ENCODE data around the gene AGAP2. TPM values are rescaled to one million over a fixed set of nuclear protein-coding genes. Genes with fewer than 3 reads are reported as not detected.

The AGAP2 gene
- total RNA-seq, 2 experiments from 2014 or later = 21.0 to 21.2 TPM

DNA sequence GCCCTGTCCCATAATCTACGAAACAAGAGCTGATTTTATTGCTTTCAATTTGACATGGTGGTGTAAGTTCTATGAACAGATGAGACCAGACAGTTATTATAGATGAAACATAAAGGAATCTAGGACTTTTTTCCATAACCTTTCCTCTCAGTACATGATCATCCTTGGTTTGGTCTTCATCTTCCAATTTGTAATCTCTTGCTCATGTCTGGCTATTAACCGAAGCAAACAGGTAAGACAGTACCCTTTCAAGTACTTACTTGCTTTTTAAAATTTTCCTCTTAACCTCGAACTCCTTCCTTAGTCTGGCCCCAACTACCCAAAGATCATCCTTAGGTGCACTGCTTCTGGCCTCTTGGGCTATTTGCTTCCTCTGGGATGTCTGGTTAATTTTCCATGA is 7.5 kb upstream of the AGAP2 start:
- peaks cover 58% of the 10 kb centered on the region for H3K36me3 Mint-ChIP-seq (ENCODE audit: low read depth)
- DNase-seq (no peak), ATAC-seq (ENCODE audit: poor library complexity) (no peak)
- H3K4me1 Mint-ChIP-seq (ENCODE audit: low read depth) = peaks cover 60% of the 10 kb centered on the region
- TF ChIP-seq, protein P1, sequence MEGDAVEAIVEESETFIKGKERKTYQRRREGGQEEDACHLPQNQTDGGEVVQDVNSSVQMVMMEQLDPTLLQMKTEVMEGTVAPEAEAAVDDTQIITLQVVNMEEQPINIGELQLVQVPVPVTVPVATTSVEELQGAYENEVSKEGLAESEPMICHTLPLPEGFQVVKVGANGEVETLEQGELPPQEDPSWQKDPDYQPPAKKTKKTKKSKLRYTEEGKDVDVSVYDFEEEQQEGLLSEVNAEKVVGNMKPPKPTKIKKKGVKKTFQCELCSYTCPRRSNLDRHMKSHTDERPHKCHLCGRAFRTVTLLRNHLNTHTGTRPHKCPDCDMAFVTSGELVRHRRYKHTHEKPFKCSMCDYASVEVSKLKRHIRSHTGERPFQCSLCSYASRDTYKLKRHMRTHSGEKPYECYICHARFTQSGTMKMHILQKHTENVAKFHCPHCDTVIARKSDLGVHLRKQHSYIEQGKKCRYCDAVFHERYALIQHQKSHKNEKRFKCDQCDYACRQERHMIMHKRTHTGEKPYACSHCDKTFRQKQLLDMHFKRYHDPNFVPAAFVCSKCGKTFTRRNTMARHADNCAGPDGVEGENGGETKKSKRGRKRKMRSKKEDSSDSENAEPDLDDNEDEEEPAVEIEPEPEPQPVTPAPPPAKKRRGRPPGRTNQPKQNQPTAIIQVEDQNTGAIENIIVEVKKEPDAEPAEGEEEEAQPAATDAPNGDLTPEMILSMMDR (IDR thresholded peaks at IDR 0.05) = no peak
- peak overlapping the region; percentile 94 for H3K4me3 Mint-ChIP-seq
- Histone ChIP-seq H3K4me3 (ENCODE audit: low read length) (no peak overlapping the region), H3K9me3 (ENCODE audit: control insufficient read depth in 1 of 2, insufficient read depth in 1 of 2, low read length in 2 of 2) (no peaks in the 10 kb centered on the region), H3K27ac (ENCODE audit: low read depth in 1 of 2, low read length in 2 of 2) (peak overlapping the region; percentile 84 to 96), H3K27me3 (ENCODE audit: control insufficient read depth in 1 of 2, insufficient read depth in 2 of 2, low read length in 2 of 2) (no peaks in the 10 kb centered on the region), H3K4me1 (ENCODE audit: insufficient read depth, low read length) (peaks cover 48% of the 10 kb centered on the region), H3K36me3 (ENCODE audit: insufficient read depth, low read length) (peaks cover 38% of the 10 kb centered on the region)
- peak overlapping the region; percentile 94 for H3K27ac Mint-ChIP-seq
- ChIA-PET CTCF (interaction anchor here (1.9 to 2.5 kb wide), 2 partner anchors 11 to 13 kb away, joined by 6 to 15 read pairs; no protein-coding TSS in a partner anchor), POLR2A (interaction anchor here (2.5 kb wide), 1 partner anchor 9 kb away, joined by 28 read pairs; the partner anchor contains the start of gene MARCHF9)
- no peaks in the 10 kb centered on the region for H3K27me3 Mint-ChIP-seq
- no peaks in the 10 kb centered on the region for H3K9me3 Mint-ChIP-seq
- intact Hi-C loops (cut with DNase I, micrococcal nuclease) = no loop called here

DNA sequence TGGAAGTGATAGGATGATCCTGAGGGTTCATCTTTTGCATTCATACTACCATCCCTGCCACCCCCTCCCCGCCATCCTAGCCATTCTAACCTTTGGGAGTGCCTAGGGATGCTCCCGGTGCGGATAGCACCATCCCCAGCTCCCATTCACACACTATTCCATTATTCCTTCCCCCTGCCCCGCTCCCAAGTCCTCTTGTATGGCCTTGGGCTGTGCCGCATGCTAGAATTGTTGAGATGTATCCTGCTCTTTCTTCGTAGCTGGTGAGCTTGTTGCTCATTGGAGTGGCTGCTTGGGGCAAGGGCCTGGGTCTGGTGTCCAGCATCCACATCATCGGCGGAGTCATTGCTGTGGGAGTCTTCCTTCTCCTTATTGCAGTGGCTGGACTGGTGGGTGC is 6.9 kb upstream of the AGAP2 start:
- no peaks in the 10 kb centered on the region for H3K27me3 Mint-ChIP-seq
- H3K27ac Mint-ChIP-seq = peak overlapping the region; percentile 94
- intact Hi-C loops (cut with DNase I, micrococcal nuclease) = no loop called here
- H3K27ac ChIP-seq (ENCODE audit: low read depth in 1 of 2, low read length in 2 of 2) = peak overlapping the region; percentile 84 to 96
- TF ChIP-seq, protein P1 (IDR thresholded peaks at IDR 0.05) = no peak
- no peaks in the 10 kb centered on the region for H3K9me3 Mint-ChIP-seq
- H3K27me3 ChIP-seq (ENCODE audit: control insufficient read depth in 1 of 2, insufficient read depth in 2 of 2, low read length in 2 of 2) = no peaks in the 10 kb centered on the region
- POLR2A ChIA-PET = interaction anchor here (0.7 to 2.5 kb wide), 12 partner anchors 10 to 225 kb away, joined by 3 to 28 read pairs (median 4); partner anchors contain the start of genes ATP23, CTDSP2, DDIT3 and MARCHF9
- peaks cover 36% of the 10 kb centered on the region for H3K36me3 ChIP-seq (ENCODE audit: insufficient read depth, low read length)
- peaks cover 49% of the 10 kb centered on the region for H3K4me1 ChIP-seq (ENCODE audit: insufficient read depth, low read length)
- H3K4me1 Mint-ChIP-seq (ENCODE audit: low read depth) = peaks cover 60% of the 10 kb centered on the region
- H3K4me3 ChIP-seq (ENCODE audit: low read length) = peak overlapping the region; percentile 83
- ATAC-seq (ENCODE audit: poor library complexity) = no peak
- no peak for DNase-seq
- CTCF ChIA-PET = interaction anchor here (0.8 to 2.5 kb wide), 3 partner anchors 11 to 52 kb away, joined by 3 to 15 read pairs (median 6); no protein-coding TSS in a partner anchor
- peak overlapping the region; percentile 94 for H3K4me3 Mint-ChIP-seq
- H3K9me3 ChIP-seq (ENCODE audit: control insufficient read depth in 1 of 2, insufficient read depth in 1 of 2, low read length in 2 of 2) = no peaks in the 10 kb centered on the region
- peaks cover 58% of the 10 kb centered on the region for H3K36me3 Mint-ChIP-seq (ENCODE audit: low read depth)

- Mint-ChIP-seq H3K36me3 (ENCODE audit: low read depth) (peaks cover 53% of the 10 kb centered on the region), H3K4me1 (ENCODE audit: low read depth) (peaks cover 61% of the 10 kb centered on the region), H3K27ac (peak within 1 kb of the TSS; percentile 94), H3K4me3 (peak within 1 kb of the TSS; percentile 94), H3K9me3 (no peaks in the 10 kb centered on the region), H3K27me3 (no peaks in the 10 kb centered on the region)
- H3K27me3 ChIP-seq (ENCODE audit: control insufficient read depth in 1 of 2, insufficient read depth in 2 of 2, low read length in 2 of 2) = no peaks in the 10 kb centered on the region
- POLR2A ChIA-PET = interaction anchor here (0.7 to 2.5 kb wide), 14 partner anchors 10 to 224 kb away, joined by 3 to 28 read pairs (median 4); partner anchors contain the start of genes ATP23, CTDSP2, DCTN2 and DDIT3
- TF ChIP-seq, protein P1 (IDR thresholded peaks at IDR 0.05) = no peak
- no peaks in the 10 kb centered on the region for H3K9me3 ChIP-seq (ENCODE audit: control insufficient read depth in 1 of 2, insufficient read depth in 1 of 2, low read length in 2 of 2)
- peak within 1 kb of the TSS; percentile 83 for H3K4me3 ChIP-seq (ENCODE audit: low read length)
- H3K36me3 ChIP-seq (ENCODE audit: insufficient read depth, low read length) = peaks cover 36% of the 10 kb centered on the region
- ATAC-seq (ENCODE audit: poor library complexity) (peak; percentile 80), DNase-seq (peak; percentile 82 to 98 (median 92))
- intact Hi-C loops (cut with DNase I, micrococcal nuclease) = loop anchor here in 1 of 2 experiments (5.0 kb wide), 2 partner anchors 53 to 118 kb away; partner anchors contain the start of gene OS9
- CTCF ChIA-PET = interaction anchor here (0.8 to 2.5 kb wide), 3 partner anchors 12 to 52 kb away, joined by 3 to 15 read pairs (median 6); no protein-coding TSS in a partner anchor
- H3K27ac ChIP-seq (ENCODE audit: low read depth in 1 of 2, low read length in 2 of 2) = peak within 1 kb of the TSS; percentile 84 to 96
- peaks cover 54% of the 10 kb centered on the region for H3K4me1 ChIP-seq (ENCODE audit: insufficient read depth, low read length)
Measured at GRCh38 chr12:57744777-57745484, 6.4 kb upstream of the AGAP2 start, which contains the start of gene TSPAN31. TSS of gene TSPAN31 (plus strand) at chr12:57745039. CDS start at chr12:57745155, 116 bp downstream.

Data from CD4-positive, alpha-beta T cell (primary cell).